Activated CD4-positive, alpha-beta memory T cell treated with anti-CD3 and anti-CD28 coated beads for 36 hours (primary cell): ENCODE measurements around the gene ARHGAP35. TPM values are rescaled to one million over a fixed set of nuclear protein-coding genes. Genes with fewer than 3 reads are reported as not detected.

Experiments used
- total RNA-seq, 2 experiments: library from RNA; stranded (reverse); gene quantifications; one replicate each; pipeline ENCODE4 v1.2.3, GENCODE V29; 2021

Gene ARHGAP35
- total RNA-seq, 2 experiments from 2014 or later: 17.8 to 18.5 TPM

Other genes with a start within 250 kb of the ARHGAP35 start
- gene PTGIR, start 235.9 kb upstream of the ARHGAP35 start, total RNA-seq: 10 to 100 TPM; 22.6 to 24.6 TPM
- 1 to 10 TPM; 9.5 TPM for gene GNG8, start 224.8 kb upstream of the ARHGAP35 start, total RNA-seq
- 1 to 10 TPM; 2.8 to 3.0 TPM for gene DACT3, start 199.8 kb upstream of the ARHGAP35 start, total RNA-seq
- gene PRKD2, start 143.9 kb upstream of the ARHGAP35 start, total RNA-seq: 10 to 100 TPM; 78.8 to 84.4 TPM
- 10 to 100 TPM; 11.4 to 12.3 TPM for gene FKRP, start 114.9 kb upstream of the ARHGAP35 start, total RNA-seq
- gene STRN4, start 114.5 kb upstream of the ARHGAP35 start, total RNA-seq: 10 to 100 TPM; 52.6 to 59.3 TPM
- gene SLC1A5, start 72.4 kb upstream of the ARHGAP35 start, total RNA-seq: 100 to 1,000 TPM; 202 to 205 TPM
- gene AP2S1, start 10.2 kb upstream of the ARHGAP35 start, total RNA-seq: 100 to 1,000 TPM; 108 to 117 TPM
- not detected for gene NPAS1, start 158.8 kb downstream of the ARHGAP35 start, total RNA-seq
- gene TMEM160, start 187.6 kb downstream of the ARHGAP35 start, total RNA-seq: 10 to 100 TPM; 62.8 to 69.8 TPM